Stimulated activated CD4-positive, alpha-beta T cell treated with anti-CD3 and anti-CD28 coated beads, Interleukin-1b, Interleukin-23, amount 100 ng/mL, for 1 hour (primary cell): ENCODE results near the gene MYF5.

Experiments used
- DNase-seq, 2 donors: peaks; one replicate each; pipeline ENCODE4 v3.0.0-alpha.2; 2020; ENCODE audit warnings: low read depth in 2 of 2

Gene MYF5

GRCh38 chr12:80707830-80708258 lies 8.9 kb upstream of the MYF5 start:
- DNase-seq = no peak

- no peak for DNase-seq
Measured at GRCh38 chr12:80708259-80708974, 8.3 kb upstream of the MYF5 start.

GRCh38 chr12:80708975-80709328 lies 7.8 kb upstream of the MYF5 start:
- no peak for DNase-seq

- DNase-seq = no peak
Measured at GRCh38 chr12:80709811-80710726, 6.6 kb upstream of the MYF5 start.

DNA sequence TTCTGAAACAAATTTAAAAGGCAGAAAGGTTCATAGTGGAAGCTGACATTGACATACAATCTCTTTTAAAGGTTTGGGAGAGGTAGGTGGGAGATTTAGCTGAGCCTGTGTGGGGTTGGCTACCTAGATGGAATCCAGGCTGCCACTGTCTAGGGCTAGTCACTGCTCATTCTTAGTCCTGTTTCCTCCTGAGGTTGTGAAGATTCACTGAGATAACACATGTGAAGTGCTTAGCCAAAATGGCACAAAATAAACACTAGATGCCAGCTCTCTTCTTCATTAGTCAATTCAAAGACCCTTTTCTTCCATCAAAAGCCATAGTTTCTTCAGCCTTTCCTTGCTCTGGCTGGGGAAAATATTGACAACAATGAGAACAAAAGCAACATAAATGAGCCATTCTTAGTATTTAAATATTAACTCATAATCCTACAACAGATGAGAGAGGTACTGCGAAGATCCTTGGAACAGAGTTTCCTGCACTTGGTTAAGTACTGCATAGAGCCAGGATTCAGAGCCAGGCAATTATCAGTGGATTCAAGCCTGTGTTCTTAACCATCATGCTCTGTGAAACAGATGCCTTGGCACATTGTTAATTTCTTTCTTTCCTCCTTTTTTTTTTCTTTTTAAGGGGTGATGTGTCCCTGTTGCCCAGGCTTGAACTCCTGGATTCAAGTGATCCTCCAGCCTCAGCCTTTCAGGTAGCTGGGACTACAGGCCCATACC lies 5.8 kb upstream of the MYF5 start:
- DNase-seq = no peak

DNA sequence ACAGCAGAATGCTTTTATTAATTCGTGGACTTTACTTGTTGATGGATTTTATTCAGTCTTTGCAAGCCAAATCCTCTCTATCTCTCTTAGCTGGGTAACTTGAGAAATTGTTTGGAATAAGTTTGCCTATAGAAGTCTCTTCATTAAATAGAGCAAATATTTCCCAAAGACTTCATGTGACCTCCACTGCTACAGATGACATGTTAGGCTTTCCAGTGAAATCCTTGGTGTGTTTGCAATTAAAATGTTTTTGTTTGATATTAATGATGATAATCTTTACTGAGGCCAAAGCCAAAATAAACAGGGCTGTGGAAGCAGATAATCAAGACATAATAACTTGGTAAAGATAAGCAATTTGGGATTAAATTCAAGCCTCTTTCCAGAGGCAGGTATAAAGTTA lies 4.8 kb upstream of the MYF5 start:
- DNase-seq = no peak

- DNase-seq = no peak
Measured at GRCh38 chr12:80712866-80713265, 3.8 kb upstream of the MYF5 start.

DNA sequence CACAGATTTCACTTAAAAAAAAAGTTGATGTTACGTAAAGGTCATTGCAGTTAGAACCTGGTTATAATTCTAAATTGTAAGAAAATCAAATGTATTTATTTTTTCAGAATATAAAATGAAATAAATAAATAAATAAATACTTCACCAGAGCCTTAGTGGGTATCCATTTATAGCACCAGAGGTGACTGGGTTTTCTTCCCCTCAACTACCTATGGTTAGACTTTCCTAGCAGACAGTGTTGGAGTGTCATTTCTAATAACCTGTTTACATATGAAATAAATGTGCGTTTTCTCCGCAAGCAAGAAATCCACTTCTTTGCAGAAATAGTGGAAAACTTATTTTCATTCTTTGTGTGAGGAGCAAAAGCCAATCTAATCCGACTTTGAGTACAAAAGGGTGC lies 3.3 kb upstream of the MYF5 start:
- DNase-seq = no peak

- DNase-seq = no peak
Measured at GRCh38 chr12:80714055-80714454, 2.7 kb upstream of the MYF5 start.

- DNase-seq = no peak
Measured at GRCh38 chr12:80714846-80715245, 1.9 kb upstream of the MYF5 start.

GRCh38 chr12:80715713-80716249 lies 931 bp upstream of the MYF5 start:
- DNase-seq = no peak

GRCh38 chr12:80717856-80718255 lies 1.1 kb downstream of the MYF5 start:
- DNase-seq = no peak

- no peak for DNase-seq
Measured at GRCh38 chr12:80720516-80720915, 3.8 kb downstream of the MYF5 start.

DNA sequence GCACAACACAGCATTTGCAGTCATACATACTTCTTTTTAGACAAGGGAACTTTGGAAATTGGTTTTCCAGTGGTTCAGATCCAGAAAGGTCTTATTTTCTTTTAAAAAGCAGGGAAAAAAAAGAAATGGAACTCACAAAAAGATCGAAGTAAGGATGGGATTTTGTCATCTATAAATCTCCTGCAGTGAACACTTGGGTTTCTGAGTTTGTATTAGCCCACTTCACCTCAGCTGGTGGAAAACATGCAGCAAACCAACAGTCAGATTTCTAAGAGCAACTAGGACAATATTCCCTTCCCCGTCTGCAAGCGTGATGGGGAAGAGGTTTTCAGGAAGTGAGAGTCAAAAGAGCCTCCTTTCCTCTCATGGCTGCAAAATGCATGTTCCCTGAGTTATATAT lies 4.6 kb downstream of the MYF5 start:
- DNase-seq = no peak

DNA sequence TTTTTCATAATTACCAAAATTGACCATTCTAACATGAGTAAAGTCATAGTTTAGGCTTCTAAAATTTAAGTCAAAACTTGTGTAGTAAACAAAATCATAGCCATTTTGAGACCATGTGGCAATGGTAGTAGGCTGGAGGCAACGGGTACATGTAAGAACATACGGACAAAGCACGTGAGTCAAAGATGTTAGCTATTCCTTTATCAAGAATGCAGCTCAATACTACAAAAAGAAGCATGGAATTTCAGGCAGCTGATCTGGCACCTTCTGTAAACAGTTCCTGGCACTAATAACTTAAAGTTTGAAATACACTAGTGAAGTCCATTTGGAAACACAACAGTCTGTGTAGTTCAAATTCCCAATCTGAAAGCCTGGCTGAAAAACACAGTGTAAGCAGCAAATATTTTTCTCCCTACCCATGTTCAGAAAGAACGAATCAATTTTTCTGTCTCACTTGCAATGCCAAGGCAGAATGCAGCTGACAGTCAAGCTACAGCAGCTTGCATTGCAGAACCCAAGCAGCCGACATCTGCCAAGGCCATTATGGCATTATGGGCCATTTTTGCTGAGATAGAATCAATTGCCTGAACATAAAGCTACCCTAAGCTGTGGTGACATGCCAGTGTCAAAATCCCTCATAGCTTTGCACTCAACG lies 29.3 kb downstream of the MYF5 start:
- no peak for DNase-seq

GRCh38 chr12:80747800-80748199 lies 31.1 kb downstream of the MYF5 start:
- DNase-seq = no peak

- DNase-seq = no peak
Measured at GRCh38 chr12:80749456-80749855, 32.7 kb downstream of the MYF5 start.

GRCh38 chr12:80752464-80752863 lies 35.8 kb downstream of the MYF5 start:
- no peak for DNase-seq

GRCh38 chr12:80754274-80754673 lies 37.6 kb downstream of the MYF5 start:
- DNase-seq = no peak

DNA sequence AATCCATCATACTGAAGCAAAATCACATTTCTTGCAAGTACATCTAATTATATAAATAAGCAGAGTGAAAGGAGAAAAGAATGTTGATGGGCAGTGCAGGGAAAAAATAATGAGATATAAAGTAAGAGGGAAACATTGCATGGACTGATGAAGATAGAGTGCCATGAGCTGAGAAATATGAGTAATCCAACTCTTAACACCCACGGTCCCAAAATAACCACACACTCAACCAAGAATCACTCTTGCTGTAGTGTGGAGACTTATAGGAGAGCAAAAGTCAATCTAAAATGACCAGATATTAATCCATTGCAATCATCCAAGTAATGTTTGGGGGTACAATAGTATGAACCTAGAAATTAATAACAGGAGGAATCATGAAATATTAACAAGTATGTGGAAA lies 40.2 kb downstream of the MYF5 start:
- DNase-seq = no peak

GRCh38 chr12:80761838-80762237 lies 45.1 kb downstream of the MYF5 start:
- DNase-seq = no peak

- no peak for DNase-seq
Measured at GRCh38 chr12:80763874-80764273, 47.2 kb downstream of the MYF5 start.
